Right lobe of liver (tissue), 4 donors: ENCODE measurements around the gene MCFD2.

Source experiments
- POLR2A ChIP-seq: fragments of 450-650 bp; IDR thresholded peaks from one replicate; pipeline ENCODE4 v1.6.1; 2017; ENCODE audit warnings: antibody characterized with exemption, mild to moderate bottlenecking
- TF ChIP-seq, protein P1 (sequence below), 4 donors: fragments of 200-600 bp in 3 of 4; fragments of 450-650 bp in 1 of 4; IDR thresholded peaks; one replicate each; pipeline versions ENCODE4 v1.5.1 to v1.8.0; 2016 to 2022; ENCODE audit warnings: antibody characterized with exemption in 4 of 4, mild to moderate bottlenecking in 2 of 4
- donor health status: DM: no; HTN: no; CAD: no.
- donor health status: DM: no; HTN: no; CAD: no.
- donor health status: DM: no; HTN: yes; CAD: no.

DNA sequence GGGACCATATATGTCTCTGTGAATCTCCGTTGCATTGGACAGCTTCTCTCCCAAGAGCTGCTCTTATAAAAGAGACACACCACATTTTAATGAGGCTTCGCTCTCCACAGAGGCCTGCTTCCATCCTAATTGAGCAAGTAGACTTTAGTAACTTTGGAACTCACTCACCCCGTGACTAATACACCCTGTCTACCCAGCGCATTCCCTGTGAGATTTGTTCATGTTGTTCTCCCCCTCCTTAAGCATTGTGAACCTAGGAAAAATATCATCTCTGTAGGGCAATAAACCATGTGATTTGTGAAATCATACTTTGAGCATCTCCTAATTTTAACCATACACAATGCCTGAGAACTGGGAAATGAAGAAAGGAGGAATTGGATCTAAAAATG, 56.9 kb downstream of the MCFD2 start:
- TF ChIP-seq, protein P1, sequence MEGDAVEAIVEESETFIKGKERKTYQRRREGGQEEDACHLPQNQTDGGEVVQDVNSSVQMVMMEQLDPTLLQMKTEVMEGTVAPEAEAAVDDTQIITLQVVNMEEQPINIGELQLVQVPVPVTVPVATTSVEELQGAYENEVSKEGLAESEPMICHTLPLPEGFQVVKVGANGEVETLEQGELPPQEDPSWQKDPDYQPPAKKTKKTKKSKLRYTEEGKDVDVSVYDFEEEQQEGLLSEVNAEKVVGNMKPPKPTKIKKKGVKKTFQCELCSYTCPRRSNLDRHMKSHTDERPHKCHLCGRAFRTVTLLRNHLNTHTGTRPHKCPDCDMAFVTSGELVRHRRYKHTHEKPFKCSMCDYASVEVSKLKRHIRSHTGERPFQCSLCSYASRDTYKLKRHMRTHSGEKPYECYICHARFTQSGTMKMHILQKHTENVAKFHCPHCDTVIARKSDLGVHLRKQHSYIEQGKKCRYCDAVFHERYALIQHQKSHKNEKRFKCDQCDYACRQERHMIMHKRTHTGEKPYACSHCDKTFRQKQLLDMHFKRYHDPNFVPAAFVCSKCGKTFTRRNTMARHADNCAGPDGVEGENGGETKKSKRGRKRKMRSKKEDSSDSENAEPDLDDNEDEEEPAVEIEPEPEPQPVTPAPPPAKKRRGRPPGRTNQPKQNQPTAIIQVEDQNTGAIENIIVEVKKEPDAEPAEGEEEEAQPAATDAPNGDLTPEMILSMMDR (IDR thresholded peaks at IDR 0.05), result no peak
- TF ChIP-seq POLR2A, result no peak
